Natural killer cell treated with Interleukin-12 subunit alpha and Interleukin-12 subunit beta and Interleukin-15 and Interleukin-18, amount 100 ng/mL, for 72 hours (primary cell): ENCODE measurements around the gene CCL18. TPM values are rescaled to one million over a fixed set of nuclear protein-coding genes. Genes with fewer than 3 reads are reported as not detected.
"Not testable (repeated sequence)": the region's sequence is repeated elsewhere in the genome, so short reads cannot be mapped to it uniquely, and the experiment has no call there.

ENCODE experiments used
- ATAC-seq, 2 donors: fragments of 150-1000 bp; cut with Tn5 transposase in 1 of 2; sonication (Bioruptor Pico), chemical (Tn5 transposase) in 1 of 2; 2 replicates each; pipeline ENCODE4 v1.10.0; 2021
- DNase-seq: peaks from one replicate; pipeline ENCODE4 v3.0.0; 2022; ENCODE audit warnings: low spot score
- H3K27ac Mint-ChIP-seq, 2 donors: 1 replicate in 1 of 2; 2 replicates in 1 of 2; pipeline ENCODE4 v1.8.0; 2022; ENCODE audit warnings: mixed read lengths in 2 of 2, mild to moderate bottlenecking in 1 of 2, moderate library complexity in 1 of 2
- H3K27me3 Mint-ChIP-seq, 2 donors: 1 replicate in 1 of 2; 2 replicates in 1 of 2; pipeline ENCODE4 v1.8.0; 2022; ENCODE audit warnings: mixed read lengths in 2 of 2
- H3K36me3 Mint-ChIP-seq: one replicate; pipeline ENCODE4 v1.8.0; 2022; ENCODE audit warnings: mixed read lengths
- H3K4me1 Mint-ChIP-seq, 2 donors: 1 replicate in 1 of 2; 2 replicates in 1 of 2; pipeline ENCODE4 v1.8.0; 2022; ENCODE audit warnings: low read depth in 2 of 2, mixed read lengths in 2 of 2, mild to moderate bottlenecking in 1 of 2
- H3K4me3 Mint-ChIP-seq: one replicate; pipeline ENCODE4 v1.8.0; 2022; ENCODE audit warnings: mixed read lengths
- H3K9me3 Mint-ChIP-seq: 2 replicates; pipeline ENCODE4 v1.8.0; 2022; ENCODE audit warnings: mixed read lengths
- total RNA-seq, 2 donors: library from RNA; stranded (reverse); gene quantifications; one replicate each; pipeline ENCODE4 v1.2.3, GENCODE V29; 2022

Gene CCL18
- total RNA-seq, 2 donors from 2014 or later = not detected

- peaks cover 60 to 79% of the 10 kb centered on the region in 2 donors for H3K4me1 Mint-ChIP-seq
- H3K36me3 Mint-ChIP-seq, ATAC-seq, H3K9me3 Mint-ChIP-seq, DNase-seq, H3K27me3 Mint-ChIP-seq: not testable (repeated sequence)
- peak overlapping the region; percentile 90 for H3K4me3 Mint-ChIP-seq
- peak overlapping the region; percentile 85 to 96 for H3K27ac Mint-ChIP-seq
Observed at GRCh38 chr17:36083691-36084090, 19.6 kb downstream of the CCL18 start.

- Mint-ChIP-seq H3K27me3 (no peaks in the 10 kb centered on the region), H3K9me3 (no peaks in the 10 kb centered on the region), H3K4me3 (peak overlapping the region; percentile 90), H3K27ac (peak overlapping the region; percentile 87 to 96), H3K4me1 (peaks cover 79 to 91% of the 10 kb centered on the region in 2 donors), H3K36me3 (peaks cover 6% of the 10 kb centered on the region)
- no peak for ATAC-seq
- DNase-seq = no peak
Observed at GRCh38 chr17:36085765-36086164, 21.7 kb downstream of the CCL18 start.

DNA sequence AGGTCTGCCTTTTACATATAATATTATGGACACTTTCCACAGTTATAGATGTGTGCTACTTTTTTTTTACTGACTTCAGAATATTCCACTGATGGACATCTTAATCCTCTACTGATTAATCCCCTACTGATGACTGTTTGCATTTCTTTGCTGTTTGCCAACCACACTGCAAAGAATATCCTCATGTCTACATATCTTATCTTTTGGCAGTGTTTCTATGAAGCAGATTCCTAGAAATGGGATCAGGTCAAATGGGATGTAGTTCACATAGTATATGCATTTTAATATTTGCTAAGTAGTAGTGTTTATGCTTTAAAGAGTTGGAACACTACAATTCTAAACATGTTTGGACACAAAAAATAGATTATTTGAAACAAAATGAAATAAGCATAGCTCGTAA lies 22.7 kb downstream of the CCL18 start:
- no peaks in the 10 kb centered on the region for H3K9me3 Mint-ChIP-seq
- DNase-seq = no peak
- no peak for ATAC-seq
- H3K27ac Mint-ChIP-seq = peak overlapping the region; percentile 95 to 96
- H3K4me1 Mint-ChIP-seq = peaks cover 77 to 92% of the 10 kb centered on the region in 2 donors
- no peaks in the 10 kb centered on the region for H3K27me3 Mint-ChIP-seq
- peaks cover 6% of the 10 kb centered on the region for H3K36me3 Mint-ChIP-seq
- H3K4me3 Mint-ChIP-seq = peak overlapping the region; percentile 86

- Mint-ChIP-seq H3K4me3 (peak overlapping the region; percentile 86), H3K27ac (peak overlapping the region; percentile 95 to 96), H3K4me1 (peaks cover 76 to 91% of the 10 kb centered on the region in 2 donors)
- not testable (repeated sequence) for H3K27me3 Mint-ChIP-seq, H3K36me3 Mint-ChIP-seq, ATAC-seq, DNase-seq, H3K9me3 Mint-ChIP-seq
Observed at GRCh38 chr17:36087471-36087870, 23.4 kb downstream of the CCL18 start.

DNA sequence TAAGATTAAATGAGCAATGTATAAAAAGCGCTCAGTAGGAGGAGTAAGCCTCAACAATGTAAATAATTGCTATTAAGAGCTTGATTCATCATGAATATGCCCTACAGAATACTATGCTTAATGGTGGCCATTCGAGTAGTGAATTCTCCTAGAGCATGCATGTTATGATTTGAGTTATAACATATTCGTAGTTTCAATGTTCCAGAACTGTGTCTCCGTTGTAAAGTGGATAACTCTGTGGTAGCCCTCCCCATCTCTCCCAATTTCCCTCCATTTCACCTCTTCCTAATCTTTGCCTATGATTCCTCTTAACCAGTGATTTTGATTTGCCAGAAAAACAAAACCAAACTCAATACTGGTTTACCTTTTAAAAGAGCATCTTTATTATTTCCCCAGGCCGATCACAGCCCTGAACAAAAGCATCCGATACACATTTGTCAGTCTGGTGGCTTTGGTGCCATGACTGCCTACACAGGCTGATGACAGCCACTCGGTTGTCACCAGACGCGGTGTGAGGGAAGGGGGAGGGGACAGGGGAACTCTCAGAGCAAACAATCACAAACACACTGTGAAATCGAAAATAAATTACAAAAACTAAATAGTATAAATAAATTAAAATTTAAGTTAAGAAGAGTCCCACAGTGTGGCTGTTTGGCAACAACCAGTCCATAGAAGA lies 24.0 kb downstream of the CCL18 start:
- not testable (repeated sequence) for DNase-seq, H3K36me3 Mint-ChIP-seq, ATAC-seq, H3K27me3 Mint-ChIP-seq, H3K9me3 Mint-ChIP-seq
- Mint-ChIP-seq H3K4me3 (peak overlapping the region; percentile 86), H3K27ac (peak overlapping the region; percentile 95 to 96), H3K4me1 (peaks cover 74 to 90% of the 10 kb centered on the region in 2 donors)

DNA sequence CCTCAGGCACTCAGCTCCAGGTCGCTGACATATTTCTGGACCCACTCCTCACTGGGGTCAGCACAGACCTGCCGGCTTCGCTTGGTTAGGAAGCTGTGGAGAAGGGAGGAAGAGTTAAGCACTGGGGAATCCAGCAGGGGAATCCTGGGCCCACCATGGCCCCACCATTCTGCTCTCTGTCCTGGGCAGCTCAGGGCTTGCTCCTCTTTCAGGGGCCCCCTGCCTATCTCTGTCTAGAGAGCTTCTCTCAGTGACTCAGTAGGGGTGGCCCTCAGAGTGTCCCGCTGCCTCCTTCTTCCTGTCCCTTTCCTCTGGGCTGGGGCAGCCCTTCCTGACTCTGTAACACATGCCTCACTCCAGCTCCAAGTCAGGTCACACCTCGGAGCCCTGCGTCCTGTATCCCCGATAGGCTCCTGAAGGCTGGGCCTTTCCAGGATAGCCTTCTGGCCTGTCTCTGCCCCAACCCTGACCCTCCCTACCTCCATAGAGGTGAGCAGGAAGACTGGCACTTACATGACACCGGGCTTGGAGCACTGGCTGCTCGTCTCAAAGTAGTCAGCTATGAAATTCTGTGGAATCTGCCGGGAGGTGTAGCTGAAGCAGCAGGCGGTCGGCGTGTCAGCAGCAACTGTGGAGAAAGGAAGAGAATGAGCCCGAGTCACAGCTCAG lies 24.7 kb downstream of the CCL18 start:
- DNase-seq (peak; percentile 79), ATAC-seq (peak; percentile 17 to 24)
- Mint-ChIP-seq H3K9me3 (peaks cover 3% of the 10 kb centered on the region), H3K36me3 (peaks cover 11% of the 10 kb centered on the region), H3K4me3 (peak overlapping the region; percentile 86), H3K27ac (peak overlapping the region; percentile 95 to 96), H3K4me1 (peaks cover 73 to 89% of the 10 kb centered on the region in 2 donors), H3K27me3 (no peaks in the 10 kb centered on the region)

DNA sequence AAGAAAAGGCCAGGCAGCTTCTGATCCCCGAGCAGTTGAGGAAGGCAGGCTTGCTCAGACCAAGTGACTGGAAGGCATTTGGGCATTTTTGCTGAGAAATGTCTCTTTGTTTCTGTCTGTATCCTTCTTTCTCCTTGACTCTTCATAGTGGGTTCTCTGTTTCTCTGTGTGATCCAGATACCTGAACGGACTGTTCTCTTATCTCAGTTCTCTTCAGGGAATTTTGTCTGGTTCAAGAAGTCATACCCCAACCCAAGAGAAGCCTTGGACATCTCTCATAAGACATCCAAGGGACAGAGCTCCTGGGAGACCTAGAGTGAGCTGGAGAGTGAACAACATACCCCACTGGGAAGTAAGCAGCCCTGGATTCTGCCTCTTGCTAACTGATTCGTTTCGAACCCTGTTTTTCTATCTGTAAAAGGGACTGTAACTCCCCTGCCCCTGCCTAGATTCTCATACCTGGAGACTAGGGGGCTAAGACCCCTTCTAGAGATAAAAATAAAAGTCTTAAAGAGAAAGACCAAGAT lies 25.3 kb downstream of the CCL18 start:
- Mint-ChIP-seq H3K27me3 (no peaks in the 10 kb centered on the region), H3K36me3 (peaks cover 11% of the 10 kb centered on the region), H3K4me3 (peak overlapping the region; percentile 86), H3K27ac (peak overlapping the region; percentile 95 to 96), H3K4me1 (peaks cover 71 to 89% of the 10 kb centered on the region in 2 donors), H3K9me3 (peaks cover 6% of the 10 kb centered on the region)
- DNase-seq (no peak), ATAC-seq (no peak)

DNA sequence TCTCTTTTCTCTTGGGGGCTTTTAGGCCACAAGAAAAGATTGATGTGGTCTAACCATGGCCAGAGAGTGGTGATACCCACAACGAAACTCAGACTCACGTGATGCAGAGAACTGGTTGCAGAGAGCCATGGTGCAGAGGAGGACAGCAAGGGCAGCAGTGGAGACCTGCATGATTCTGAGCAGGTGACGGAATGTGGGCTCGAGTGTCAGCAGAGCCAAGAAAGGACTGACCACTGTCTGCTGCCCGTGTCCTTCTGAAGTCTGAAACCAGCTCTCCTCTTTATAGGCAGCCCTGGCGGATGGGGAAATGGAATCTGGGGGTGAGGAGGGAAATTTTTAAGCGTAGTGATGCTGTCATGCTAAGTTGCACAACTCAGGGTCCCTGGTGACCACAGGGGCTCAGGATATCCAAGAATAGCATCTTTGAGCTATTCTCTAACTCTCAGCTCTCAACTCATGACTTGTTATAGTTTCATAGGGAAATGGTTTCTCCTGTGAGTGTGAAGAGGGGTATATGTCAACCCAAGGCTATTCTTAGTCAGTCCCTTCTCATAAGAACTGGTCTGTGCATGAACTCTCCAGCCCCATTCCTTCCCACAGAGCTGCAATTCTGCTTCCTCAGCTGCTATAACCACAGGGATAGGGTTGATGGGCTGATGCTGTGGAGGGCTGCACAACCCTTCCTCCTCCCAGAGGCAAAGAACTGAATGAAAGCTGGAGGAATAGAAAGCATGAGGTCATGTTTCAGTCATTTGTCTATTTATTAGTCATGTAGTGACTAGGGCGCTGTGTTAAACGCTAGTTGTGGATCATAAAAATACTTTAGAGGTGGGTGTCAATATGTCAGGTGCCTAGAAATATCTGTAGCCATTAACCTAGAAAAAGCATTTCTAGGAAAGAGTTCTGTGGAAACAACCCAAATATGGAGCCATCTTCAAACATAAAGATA lies 26.1 kb downstream of the CCL18 start, which contains the start of gene CCL3:
Gene CCL3 (minus strand): TSS at position 256 of the 949 bp plus-strand sequence. CDS start 85 bp downstream, at position 171.
- peak; percentile 91 for DNase-seq
- H3K4me3 Mint-ChIP-seq = peak within 1 kb of the TSS; percentile 86
- peaks cover 6% of the 10 kb centered on the region for H3K9me3 Mint-ChIP-seq
- H3K4me1 Mint-ChIP-seq = peaks cover 70 to 89% of the 10 kb centered on the region in 2 donors
- peaks cover 11% of the 10 kb centered on the region for H3K36me3 Mint-ChIP-seq
- H3K27ac Mint-ChIP-seq = peak within 1 kb of the TSS; percentile 95 to 96
- peak; percentile 78 to 87 for ATAC-seq
- no peaks in the 10 kb centered on the region for H3K27me3 Mint-ChIP-seq

GRCh38 chr17:36092230-36092629 lies 28.2 kb downstream of the CCL18 start:
- Mint-ChIP-seq H3K27me3 (no peaks in the 10 kb centered on the region), H3K36me3 (peaks cover 11% of the 10 kb centered on the region), H3K9me3 (peaks cover 6% of the 10 kb centered on the region), H3K4me1 (peaks cover 69 to 81% of the 10 kb centered on the region in 2 donors), H3K27ac (peak overlapping the region; percentile 95 to 96), H3K4me3 (peak overlapping the region; percentile 61)
- ATAC-seq = peak; percentile 37 to 48
- peak; percentile 85 for DNase-seq

DNA sequence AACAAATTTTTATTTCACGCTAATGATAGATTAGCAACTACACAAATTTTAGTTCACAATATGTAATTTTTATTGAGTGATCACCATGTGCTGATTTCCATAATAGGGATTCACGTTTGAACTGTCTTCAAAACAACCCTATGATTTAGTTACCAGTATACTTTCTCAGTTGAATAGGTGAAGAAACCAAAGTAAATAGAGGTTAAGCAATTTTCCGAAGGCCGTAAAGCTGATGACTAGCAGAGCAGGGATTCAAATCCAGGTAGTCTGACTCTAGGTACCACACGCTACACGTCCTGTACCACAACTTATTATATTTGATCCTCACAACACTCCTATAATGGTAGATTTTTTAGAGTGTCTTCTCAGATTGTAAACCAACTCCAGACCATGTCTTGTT lies 28.6 kb downstream of the CCL18 start:
- Mint-ChIP-seq H3K4me3 (peak overlapping the region; percentile 61), H3K36me3 (peaks cover 11% of the 10 kb centered on the region), H3K27ac (peak overlapping the region; percentile 95 to 96), H3K4me1 (peaks cover 69 to 77% of the 10 kb centered on the region in 2 donors)
- not testable (repeated sequence) for ATAC-seq, DNase-seq, H3K27me3 Mint-ChIP-seq, H3K9me3 Mint-ChIP-seq

DNA sequence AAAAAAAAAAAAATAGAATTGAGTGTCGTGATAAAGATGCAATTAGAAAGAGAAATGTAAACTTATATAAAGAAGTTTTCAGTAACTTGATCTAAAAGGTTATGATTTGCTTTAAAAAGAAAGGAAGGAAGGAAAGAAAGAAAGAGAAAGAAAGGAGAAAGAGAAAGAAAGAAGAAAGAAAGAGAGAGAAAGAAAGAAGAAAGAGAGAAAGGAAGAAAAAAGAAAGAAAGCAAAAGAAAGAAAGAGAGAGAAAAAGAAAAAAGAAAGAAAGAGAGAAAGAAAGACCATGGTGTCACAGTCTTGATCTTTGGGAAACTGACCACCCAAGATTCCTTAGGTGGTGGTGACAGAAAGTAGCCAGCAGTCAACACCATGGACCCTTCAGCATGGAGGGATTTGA lies 30.2 kb downstream of the CCL18 start:
- Mint-ChIP-seq H3K4me1 (peaks cover 67 to 74% of the 10 kb centered on the region in 2 donors), H3K27me3 (no peaks in the 10 kb centered on the region), H3K27ac (peak overlapping the region; percentile 95 to 96), H3K9me3 (peaks cover 6% of the 10 kb centered on the region), H3K4me3 (peak overlapping the region; percentile 46), H3K36me3 (peaks cover 5% of the 10 kb centered on the region)
- ATAC-seq (no peak), DNase-seq (no peak)

- H3K27ac Mint-ChIP-seq = peak overlapping the region; percentile 95 to 96
- H3K9me3 Mint-ChIP-seq = peaks cover 6% of the 10 kb centered on the region
Observed at GRCh38 chr17:36094746-36095145, 30.7 kb downstream of the CCL18 start.

DNA sequence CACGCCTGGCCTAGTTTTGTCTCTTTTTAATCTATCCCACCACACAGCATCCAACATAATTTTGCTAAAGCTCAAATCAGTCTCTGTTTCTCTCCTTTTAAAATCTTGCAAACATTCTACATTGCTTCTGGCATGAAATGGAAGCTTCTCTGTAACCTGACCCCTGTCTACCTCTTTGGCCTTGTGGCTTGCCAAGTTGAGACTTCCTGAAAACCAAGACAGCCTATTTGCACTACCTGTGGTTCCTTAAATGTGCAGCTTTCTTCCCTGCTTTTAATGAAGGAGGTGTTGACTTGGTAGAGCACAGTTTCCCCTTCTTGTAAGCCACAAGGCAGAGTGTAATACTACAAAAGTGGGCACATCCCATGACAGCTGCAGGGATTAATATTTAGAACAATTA lies 31.9 kb downstream of the CCL18 start:
- H3K27me3 Mint-ChIP-seq = no peaks in the 10 kb centered on the region
- ATAC-seq (no peak), DNase-seq (no peak)
- H3K9me3 Mint-ChIP-seq = peaks cover 8% of the 10 kb centered on the region
- H3K4me3 Mint-ChIP-seq = peak overlapping the region; percentile 51
- H3K27ac Mint-ChIP-seq = peak overlapping the region; percentile 95 to 96
- H3K4me1 Mint-ChIP-seq = peaks cover 64 to 71% of the 10 kb centered on the region in 2 donors
- peaks cover 9% of the 10 kb centered on the region for H3K36me3 Mint-ChIP-seq

More at GRCh38 chr17:36094746-36095145, 30.7 kb downstream of the CCL18 start:
- Mint-ChIP-seq H3K4me1 (peaks cover 67 to 74% of the 10 kb centered on the region in 2 donors), H3K36me3 (peaks cover 5% of the 10 kb centered on the region), H3K27me3 (no peaks in the 10 kb centered on the region), H3K4me3 (peak overlapping the region; percentile 51)
- DNase-seq (no peak), ATAC-seq (no peak)
